Fibroblast of lung (primary cell): ENCODE results near the gene DCAF5. TPM values are rescaled to one million over a fixed set of nuclear protein-coding genes. Genes with fewer than 3 reads are reported as not detected.

Experiments
- DNase-seq, 2 donors: peaks; one replicate each; pipeline versions ENCODE4 v3.0.0 to v3.0.0-alpha.2; 2010; ENCODE audit warnings: low read depth in 2 of 2
- H2AFZ ChIP-seq: 2 replicates; pipeline ENCODE4 v1.5.1; 2012; ENCODE audit warnings: low read length, control low read depth, inconsistent platforms
- H3K27ac ChIP-seq: 2 replicates; pipeline ENCODE4 v1.5.1; 2011; ENCODE audit warnings: low read length, control low read depth; ENCODE audit not compliant: insufficient read depth
- H3K27me3 ChIP-seq: 2 replicates; pipeline ENCODE4 v1.5.1; 2011; ENCODE audit warnings: mild to moderate bottlenecking, low read length; ENCODE audit not compliant: control insufficient read depth, insufficient read depth
- H3K36me3 ChIP-seq: 2 replicates; pipeline ENCODE4 v1.5.1; 2011; ENCODE audit warnings: low read length; ENCODE audit not compliant: control insufficient read depth, insufficient read depth
- H3K4me1 ChIP-seq: 2 replicates; pipeline ENCODE4 v1.5.1; 2011; ENCODE audit warnings: low read length; ENCODE audit not compliant: control insufficient read depth, insufficient read depth; ENCODE audit errors: extremely low read depth
- H3K4me2 ChIP-seq: 2 replicates; pipeline ENCODE4 v1.5.1; 2011; ENCODE audit warnings: low read length, control low read depth; ENCODE audit not compliant: insufficient read depth; ENCODE audit errors: extremely low read depth
- H3K4me3 ChIP-seq, 4 experiments: fragments of 200-600 bp in 1 of 4; sonication (generic) in 1 of 4; replicated peaks in 1 of 4; 2 replicates each; pipeline ENCODE4 v1.5.1; 2011 to 2016; ENCODE audit warnings: low read length in 4 of 4, low read depth in 3 of 4, mild to moderate bottlenecking in 3 of 4, control low read depth in 2 of 4, inconsistent platforms in 1 of 4, mixed read lengths in 1 of 4; ENCODE audit not compliant: insufficient read depth in 1 of 4; ENCODE audit errors: control extremely low read depth in 1 of 4
- H3K79me2 ChIP-seq: 2 replicates; pipeline ENCODE4 v1.5.1; 2012; ENCODE audit warnings: mild to moderate bottlenecking, low read length, inconsistent platforms; ENCODE audit not compliant: control insufficient read depth, insufficient read depth
- H3K9ac ChIP-seq: 2 replicates; pipeline ENCODE4 v1.5.1; 2011; ENCODE audit warnings: mild to moderate bottlenecking, low read length, control low read depth; ENCODE audit not compliant: insufficient read depth
- H3K9me3 ChIP-seq: 2 replicates; pipeline ENCODE4 v1.5.1; 2012; ENCODE audit warnings: low read depth, low read length; ENCODE audit not compliant: control insufficient read depth, insufficient read depth
- H4K20me1 ChIP-seq: 2 replicates; pipeline ENCODE4 v1.5.1; 2011; ENCODE audit warnings: low read length; ENCODE audit not compliant: control insufficient read depth, insufficient read depth; ENCODE audit errors: extremely low read depth
- CTCF ChIP-seq, 2 donors: IDR thresholded peaks in 1 of 2; conservative IDR thresholded peaks in 1 of 2; 1 replicate in 1 of 2; 2 replicates in 1 of 2; pipeline ENCODE4 v1.5.1; 2011 to 2012; ENCODE audit warnings: low read length in 2 of 2, control low read depth in 1 of 2, inconsistent platforms in 1 of 2, low read depth in 1 of 2, mild to moderate bottlenecking in 1 of 2
- EZH2 ChIP-seq: IDR thresholded peaks from 2 replicates; pipeline ENCODE4 v1.5.1; 2012; ENCODE audit warnings: low read length, control low read depth, mild to moderate bottlenecking; ENCODE audit errors: missing control alignments
- polyA plus RNA-seq, 2 donors: library from polyadenylated mRNA; depleted of rRNA in 1 of 2; stranded (reverse) in 1 of 2; unstranded in 1 of 2; fragments of >200 nt; gene quantifications; 2 replicates each; pipeline ENCODE4 v1.2.1, GENCODE V29; 2011 to 2012; ENCODE audit warnings: missing spikeins in 1 of 2
- total RNA-seq: library from RNA; depleted of rRNA; stranded (reverse); fragments of >200 nt; gene quantifications from 2 replicates; pipeline ENCODE4 v1.2.1, GENCODE V29; 2014

DCAF5 gene
- total and polyA plus RNA-seq, 2 donors (not counting 1 experiment from before 2014, with no cell fraction given): 16.8 to 31.8 TPM

DNA sequence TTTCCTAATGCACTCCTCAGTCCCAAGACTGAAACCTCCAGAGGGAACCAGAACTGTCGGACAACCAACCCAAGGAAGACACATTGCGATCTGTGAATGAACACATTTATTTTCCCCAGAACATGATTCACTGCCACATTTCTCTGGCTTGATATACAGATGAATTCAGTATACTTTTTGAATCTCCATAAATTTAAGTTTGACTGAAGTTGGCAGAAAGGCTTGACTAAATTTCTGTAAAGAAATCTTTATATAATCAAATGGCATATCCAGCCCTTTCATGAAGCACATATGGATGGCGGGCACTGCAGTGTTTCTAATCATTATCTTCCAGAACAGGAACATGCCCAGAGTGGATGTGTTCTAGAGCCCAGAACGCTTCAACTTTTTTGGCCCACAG lies 56.7 kb downstream of the DCAF5 start:
- H4K20me1 ChIP-seq: no peaks in the 10 kb centered on the region
- no peaks in the 10 kb centered on the region for H3K79me2 ChIP-seq
- H3K9ac ChIP-seq: no peak overlapping the region
- no peaks in the 10 kb centered on the region for H3K9me3 ChIP-seq
- H3K4me2 ChIP-seq: no peak overlapping the region
- no peak for DNase-seq
- no peaks in the 10 kb centered on the region for H3K36me3 ChIP-seq
- H3K27me3 ChIP-seq: no peaks in the 10 kb centered on the region
- no peak overlapping the region for H2AFZ ChIP-seq
- no peak overlapping the region for H3K27ac ChIP-seq
- TF ChIP-seq CTCF (conservative IDR thresholded peaks at IDR 0.05 in 1 of 2, IDR thresholded peaks at IDR 0.05 in 1 of 2; ENCODE audit: low read depth in 1 of 2, low read length in 2 of 2) (no peak), EZH2 (no peak)
- H3K4me1 ChIP-seq: peaks cover 14% of the 10 kb centered on the region
- H3K4me3 ChIP-seq: no peak overlapping the region

DNA sequence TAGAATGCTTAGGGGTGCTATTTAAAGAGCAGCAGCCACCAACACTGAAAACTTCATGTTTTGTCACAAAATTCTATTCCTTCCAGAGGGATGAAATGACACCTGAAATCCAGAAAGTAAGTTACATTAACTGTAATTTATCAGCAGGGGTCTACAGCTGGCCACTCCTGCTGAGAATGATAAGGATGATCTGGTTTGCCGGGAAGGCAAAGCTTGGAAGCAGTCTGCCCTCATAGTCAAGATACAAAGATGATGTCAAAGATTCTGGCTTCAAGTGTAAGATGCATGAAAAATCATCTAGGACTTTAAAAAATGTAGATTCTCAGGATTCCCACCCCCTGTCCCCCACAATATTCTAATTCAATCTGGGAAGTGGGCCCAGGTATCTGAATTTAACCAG lies 58.4 kb downstream of the DCAF5 start:
- peak in 1 of 2 donors; percentile 67 for DNase-seq
- H3K4me1 ChIP-seq: peaks cover 14% of the 10 kb centered on the region
- H3K4me2 ChIP-seq: no peak overlapping the region
- no peak overlapping the region for H3K27ac ChIP-seq
- no peak overlapping the region for H3K4me3 ChIP-seq
- H3K27me3 ChIP-seq: no peaks in the 10 kb centered on the region
- no peaks in the 10 kb centered on the region for H4K20me1 ChIP-seq
- TF ChIP-seq CTCF (conservative IDR thresholded peaks at IDR 0.05 in 1 of 2, IDR thresholded peaks at IDR 0.05 in 1 of 2; ENCODE audit: low read depth in 1 of 2, low read length in 2 of 2) (no peak), EZH2 (no peak)
- no peaks in the 10 kb centered on the region for H3K9me3 ChIP-seq
- no peak overlapping the region for H2AFZ ChIP-seq
- no peaks in the 10 kb centered on the region for H3K79me2 ChIP-seq
- no peaks in the 10 kb centered on the region for H3K36me3 ChIP-seq
- H3K9ac ChIP-seq: no peak overlapping the region

DNA sequence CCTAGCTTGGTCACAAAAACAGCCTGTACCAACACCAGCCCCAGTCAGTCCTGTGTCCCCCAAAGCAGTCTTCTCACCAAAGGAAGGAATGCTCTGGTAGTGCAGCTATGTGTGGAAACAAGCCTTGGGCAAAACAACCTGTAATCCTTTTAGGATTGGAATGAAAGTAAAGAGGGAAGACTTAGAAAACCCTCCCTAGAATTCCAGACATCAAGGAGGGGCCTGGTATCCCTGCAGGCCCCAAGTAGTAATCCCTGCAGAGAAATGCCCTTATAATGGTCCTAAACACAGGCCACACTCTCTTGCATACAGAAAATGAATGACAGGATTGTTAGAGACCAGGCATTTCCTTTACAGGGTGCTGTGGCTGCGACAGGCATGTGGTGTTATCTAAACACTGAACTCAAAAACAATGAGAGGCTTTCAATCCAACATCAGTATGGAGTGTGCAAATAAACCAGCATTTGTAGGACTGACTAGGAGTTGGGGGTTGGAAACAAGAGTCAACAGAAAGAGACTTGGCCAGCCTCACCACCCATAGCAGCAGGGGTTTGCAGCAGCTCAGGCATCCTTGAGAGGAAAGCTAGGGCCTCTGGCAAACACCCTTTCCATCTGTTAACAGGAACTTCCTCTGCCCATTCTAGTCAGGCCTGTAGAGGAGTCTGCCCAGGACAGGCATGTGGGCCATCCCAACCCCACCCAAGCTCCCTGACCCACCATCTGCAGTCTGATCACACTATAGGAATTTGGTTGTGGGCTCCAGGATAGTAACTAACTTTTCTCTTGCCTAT lies 59.1 kb downstream of the DCAF5 start:
- Histone ChIP-seq H3K27me3 (no peaks in the 10 kb centered on the region), H3K4me1 (peaks cover 14% of the 10 kb centered on the region), H3K27ac (peak overlapping the region; percentile 17), H3K79me2 (no peaks in the 10 kb centered on the region), H3K9me3 (no peaks in the 10 kb centered on the region), H3K36me3 (no peaks in the 10 kb centered on the region), H2AFZ (no peak overlapping the region), H3K9ac (no peak overlapping the region), H4K20me1 (no peaks in the 10 kb centered on the region), H3K4me3 (no peak overlapping the region), H3K4me2 (no peak overlapping the region)
- TF ChIP-seq EZH2 (no peak), CTCF (conservative IDR thresholded peaks at IDR 0.05 in 1 of 2, IDR thresholded peaks at IDR 0.05 in 1 of 2; ENCODE audit: low read depth in 1 of 2, low read length in 2 of 2) (no peak)
- DNase-seq: peak; percentile 33 to 81
